SIG-M5 treated with dmso at 0.1 percent for 504 hours (cell line): ENCODE measurements around the gene EHMT1.
"Not testable (repeated sequence)": the region's sequence is repeated elsewhere in the genome, so short reads cannot be mapped to it uniquely, and the experiment has no call there.

Source experiments
- DNase-seq: peaks from one replicate; lab custom pipeline; 2025; ENCODE audit not compliant: unreplicated experiment; lab: John Stamatoyannopoulos, UW

Gene EHMT1

DNA sequence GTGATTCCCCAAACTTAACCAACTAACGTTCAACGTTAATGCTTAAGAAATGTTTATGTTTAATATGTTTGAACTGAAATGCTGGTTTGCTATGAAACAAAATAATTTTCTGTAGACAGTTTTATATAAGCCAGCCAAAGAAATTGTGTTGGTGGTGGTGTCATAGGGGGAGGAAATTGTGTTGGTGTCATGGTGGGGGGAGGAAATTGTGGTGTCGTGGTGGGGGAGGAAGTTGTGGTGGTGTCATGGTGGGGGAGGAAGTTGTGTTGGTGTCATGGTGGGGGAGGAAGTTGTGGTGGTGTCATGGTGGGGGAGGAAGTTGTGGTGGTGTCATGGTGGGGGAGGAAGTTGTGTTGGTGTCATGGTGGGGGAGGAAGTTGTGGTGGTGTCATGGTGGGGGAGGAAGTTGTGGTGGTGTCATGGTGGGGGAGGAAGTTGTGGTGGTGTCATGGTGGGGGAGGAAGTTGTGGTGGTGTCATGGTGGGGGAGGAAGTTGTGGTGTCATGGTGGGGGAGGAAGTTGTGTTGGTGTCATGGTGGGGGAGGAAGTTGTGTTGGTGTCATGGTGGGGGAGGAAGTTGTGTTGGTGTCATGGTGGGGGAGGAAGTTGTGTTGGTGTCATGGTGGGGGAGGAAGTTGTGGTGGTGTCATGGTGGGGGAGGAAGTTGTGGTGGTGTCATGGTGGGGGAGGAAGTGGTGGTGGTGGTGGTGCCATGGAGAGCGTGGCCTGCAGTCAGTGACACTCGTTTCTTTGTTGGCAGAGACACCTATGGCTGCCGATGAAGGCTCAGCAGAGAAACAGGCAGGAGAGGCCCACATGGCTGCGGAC is 97.3 kb downstream of the EHMT1 start:
- not testable (repeated sequence) for DNase-seq

GRCh38 chr9:137716694-137717287 is 98.0 kb downstream of the EHMT1 start:
- DNase-seq = no peak

GRCh38 chr9:137717776-137718327 is 99.0 kb downstream of the EHMT1 start:
- DNase-seq = no peak

GRCh38 chr9:137719194-137719593 is 100.4 kb downstream of the EHMT1 start:
- DNase-seq = no peak

GRCh38 chr9:137720571-137721110 is 101.8 kb downstream of the EHMT1 start:
- DNase-seq = no peak

DNA sequence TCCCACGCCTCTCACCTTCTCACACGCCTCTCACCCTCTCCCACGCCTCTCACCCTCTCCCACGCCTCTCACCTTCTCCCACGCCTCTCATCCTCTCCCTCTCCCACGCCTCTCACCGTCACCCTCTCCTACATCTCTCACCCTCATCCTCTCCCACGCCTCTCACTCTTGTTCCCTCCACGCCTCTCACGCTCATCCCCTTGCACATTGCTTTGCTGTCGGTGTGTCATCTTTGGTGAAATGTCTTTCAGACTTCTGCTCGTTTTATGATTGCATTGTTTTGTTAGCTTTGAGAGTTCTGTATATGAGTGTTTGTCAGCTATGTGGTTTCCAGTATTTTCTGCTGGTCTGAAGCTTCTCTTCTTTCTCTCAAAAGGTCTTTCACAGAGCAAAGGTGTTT is 102.7 kb downstream of the EHMT1 start:
- no peak for DNase-seq

DNA sequence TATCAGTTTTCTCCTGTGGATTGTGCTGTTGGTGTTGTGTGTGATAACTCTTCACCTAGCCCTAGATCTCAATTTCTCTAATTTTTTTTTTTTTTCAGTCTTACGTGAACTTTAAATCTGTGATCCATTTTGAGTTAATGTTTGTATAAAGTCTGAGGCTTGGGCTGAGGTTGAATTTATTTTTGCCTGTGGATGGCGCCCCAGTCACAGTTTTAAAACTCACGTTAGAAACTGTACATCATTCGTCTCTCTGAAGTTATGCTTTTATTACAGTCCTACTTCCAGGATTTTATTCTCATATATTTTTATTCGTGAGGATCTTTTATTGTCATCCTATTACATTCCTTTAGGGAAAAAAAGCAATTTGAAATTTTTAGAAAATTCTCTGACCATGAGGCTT is 103.1 kb downstream of the EHMT1 start:
- DNase-seq = no peak

GRCh38 chr9:137722481-137722880 is 103.7 kb downstream of the EHMT1 start:
- DNase-seq = no peak

DNA sequence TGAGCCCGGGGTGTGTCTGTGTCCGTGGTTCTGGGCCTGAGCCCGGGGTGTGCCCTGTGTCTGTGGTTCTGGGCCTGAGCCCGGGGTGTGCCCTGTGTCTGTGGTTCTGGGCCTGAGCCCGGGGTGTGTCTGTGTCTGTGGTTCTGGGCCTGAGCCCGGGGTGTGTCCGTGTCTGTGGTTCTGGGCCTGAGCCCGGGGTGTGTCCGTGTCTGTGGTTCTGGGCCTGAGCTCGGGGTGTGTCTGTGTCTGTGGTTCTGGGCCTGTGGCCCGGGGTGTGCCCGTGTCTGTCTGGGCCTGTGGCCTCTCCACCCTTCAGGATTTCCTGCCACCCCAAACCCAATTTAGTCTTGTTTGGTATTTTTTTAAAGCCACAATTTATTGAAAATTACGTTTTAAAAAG is 104.6 kb downstream of the EHMT1 start:
- DNase-seq = not testable (repeated sequence)

- DNase-seq = no peak
Observed at GRCh38 chr9:137723783-137724445, 105.1 kb downstream of the EHMT1 start.

DNA sequence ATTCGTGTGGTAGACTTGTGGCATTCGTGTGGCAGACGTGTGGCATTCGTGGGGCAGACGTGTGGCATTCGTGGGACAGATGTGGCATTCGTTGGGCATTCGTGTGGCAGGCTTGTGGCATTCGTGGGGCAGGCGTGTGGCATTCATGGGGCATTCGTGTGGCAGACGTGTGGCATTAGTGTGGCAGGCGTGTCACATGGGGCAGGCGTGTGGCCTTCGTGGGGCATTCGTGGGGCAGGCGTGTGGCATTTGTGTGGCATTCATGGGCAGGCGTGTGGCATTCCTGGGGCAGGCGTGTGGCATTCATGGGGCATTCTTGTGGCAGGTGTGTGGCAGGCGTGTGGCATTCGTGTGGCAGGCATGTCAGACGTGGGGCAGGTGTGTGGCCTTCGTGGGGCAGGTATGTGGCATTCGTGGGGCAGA is 106.0 kb downstream of the EHMT1 start:
- no peak for DNase-seq

- DNase-seq = no peak
Observed at GRCh38 chr9:137725598-137725997, 106.8 kb downstream of the EHMT1 start.

DNA sequence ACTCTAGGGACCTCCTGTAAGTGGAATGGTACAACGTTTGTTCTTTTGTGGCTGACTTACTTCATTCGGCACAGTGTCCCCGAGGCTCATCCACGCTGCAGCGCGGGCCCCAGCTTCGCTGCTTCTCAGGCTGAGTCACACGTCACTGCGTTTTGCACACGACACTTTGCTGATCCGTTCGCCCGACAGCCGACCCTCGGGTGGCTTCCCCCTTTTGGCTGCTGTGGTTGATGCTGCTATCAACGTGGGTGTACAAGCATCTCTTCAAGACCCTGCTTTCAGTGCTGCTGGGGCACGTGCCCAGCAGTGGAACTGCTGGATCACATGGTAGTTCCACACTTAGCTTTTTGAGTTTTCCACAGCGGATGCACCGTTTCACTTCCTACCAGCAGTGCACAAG is 107.5 kb downstream of the EHMT1 start:
- DNase-seq = not testable (repeated sequence)

GRCh38 chr9:137726764-137727163 is 108.0 kb downstream of the EHMT1 start:
- DNase-seq = no peak

GRCh38 chr9:137727716-137728115 is 108.9 kb downstream of the EHMT1 start:
- DNase-seq = no peak

- no peak for DNase-seq
Observed at GRCh38 chr9:137728444-137729311, 109.9 kb downstream of the EHMT1 start.

- no peak for DNase-seq
Observed at GRCh38 chr9:137731216-137731946, 112.6 kb downstream of the EHMT1 start.

DNA sequence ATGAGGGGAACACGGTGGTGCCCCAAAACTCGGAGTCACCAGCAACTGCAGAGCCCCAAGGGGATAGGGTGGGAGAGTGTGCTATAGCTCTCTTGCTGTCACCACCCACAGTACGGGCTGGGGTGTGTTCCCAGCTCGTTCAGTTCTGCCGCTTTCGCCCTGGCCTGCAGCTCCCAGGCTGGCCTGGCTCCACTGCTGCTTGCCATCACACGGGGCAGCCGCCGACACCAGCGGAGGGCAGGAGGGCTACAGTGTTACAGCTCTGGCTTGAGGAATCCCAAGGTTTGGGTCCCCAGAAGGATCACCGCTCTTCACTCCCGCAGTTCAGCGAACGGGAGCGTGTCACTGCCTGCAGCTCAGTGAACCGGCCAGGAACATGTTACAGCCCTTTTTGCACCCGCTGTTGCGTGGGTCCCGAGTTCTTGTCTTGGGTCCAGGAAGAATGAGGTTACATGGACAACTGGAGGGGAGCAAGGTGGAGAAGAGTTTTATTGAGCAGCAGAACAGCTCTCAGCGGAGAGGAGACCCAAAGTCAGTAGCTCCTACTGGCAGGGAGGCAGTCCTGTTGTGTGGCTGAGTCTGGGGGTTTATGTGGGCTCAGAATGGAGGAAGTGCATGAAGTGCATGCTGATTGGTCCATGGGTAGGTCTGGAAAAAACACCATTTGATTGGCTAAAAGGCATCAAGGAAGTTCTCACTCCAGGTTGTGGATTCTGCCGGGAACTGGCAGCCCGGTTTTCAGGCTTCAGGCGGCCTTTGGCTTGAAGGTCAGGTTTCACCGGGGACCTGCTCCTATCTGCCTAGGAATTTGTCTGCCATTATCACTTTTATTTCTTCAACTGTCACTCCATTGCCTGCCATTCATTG is 113.4 kb downstream of the EHMT1 start:
- no peak for DNase-seq

- DNase-seq = no peak
Observed at GRCh38 chr9:137733429-137733828, 114.6 kb downstream of the EHMT1 start.
